ENCODE data around the gene ACTN1. TPM values are rescaled to one million over a fixed set of nuclear protein-coding genes. Genes with fewer than 3 reads are reported as not detected.

ACTN1 gene
- total and polyA plus RNA-seq, 2 of the 8 experiments (the other 6 are each of a cell fraction or from before 2014, with no cell fraction given), result 236 to 262 TPM

DNA sequence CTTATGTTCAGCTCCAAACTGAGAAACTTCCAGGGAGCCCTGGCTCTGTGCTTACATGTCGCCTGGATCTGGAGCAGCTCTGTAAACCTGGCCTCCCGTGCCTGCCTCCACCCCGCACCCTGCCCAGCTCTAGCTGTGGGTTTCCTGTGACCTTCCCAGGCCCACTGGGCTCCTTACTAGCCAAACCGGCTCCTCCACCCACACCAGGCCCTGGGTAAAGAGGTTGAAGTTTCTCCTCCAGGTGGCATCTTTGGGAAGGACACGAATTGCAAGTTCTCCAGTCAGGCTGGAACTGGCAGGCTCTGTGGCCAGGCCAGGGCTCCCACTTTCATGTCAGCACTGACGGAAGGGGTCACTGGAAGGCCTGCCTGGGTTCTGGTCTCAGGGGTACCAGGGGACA, 125.4 kb downstream of the ACTN1 start:
- no peak overlapping the region for H3K23ac ChIP-seq (ENCODE audit: insufficient read length)
- no peak overlapping the region for H2BK12ac ChIP-seq (ENCODE audit: low read depth, low read length)
- ChIA-PET CTCF (ENCODE audit: partially characterized antibody) (interaction anchor here (1.1 to 2.3 kb wide), 5 partner anchors 8 to 607 kb away, joined by 3 to 9 read pairs (median 5); no protein-coding TSS in a partner anchor), POLR2A (ENCODE audit: partially characterized antibody) (no interaction called here)
- H4K5ac ChIP-seq (ENCODE audit: insufficient read length, low read depth, low read length), result no peak overlapping the region
- H3K27ac ChIP-seq (ENCODE audit: low read depth, low read length), result no peak overlapping the region
- TF ChIP-seq, protein P1, sequence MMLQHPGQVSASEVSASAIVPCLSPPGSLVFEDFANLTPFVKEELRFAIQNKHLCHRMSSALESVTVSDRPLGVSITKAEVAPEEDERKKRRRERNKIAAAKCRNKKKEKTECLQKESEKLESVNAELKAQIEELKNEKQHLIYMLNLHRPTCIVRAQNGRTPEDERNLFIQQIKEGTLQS (IDR thresholded peaks at IDR 0.05; ENCODE audit: insufficient read depth, low read depth, low read length), result no peak
- TF ChIP-seq RBBP5 (IDR thresholded peaks at IDR 0.05; ENCODE audit: borderline replicate concordance, low read depth, low read length), result no peak
- TF ChIP-seq, protein P2, sequence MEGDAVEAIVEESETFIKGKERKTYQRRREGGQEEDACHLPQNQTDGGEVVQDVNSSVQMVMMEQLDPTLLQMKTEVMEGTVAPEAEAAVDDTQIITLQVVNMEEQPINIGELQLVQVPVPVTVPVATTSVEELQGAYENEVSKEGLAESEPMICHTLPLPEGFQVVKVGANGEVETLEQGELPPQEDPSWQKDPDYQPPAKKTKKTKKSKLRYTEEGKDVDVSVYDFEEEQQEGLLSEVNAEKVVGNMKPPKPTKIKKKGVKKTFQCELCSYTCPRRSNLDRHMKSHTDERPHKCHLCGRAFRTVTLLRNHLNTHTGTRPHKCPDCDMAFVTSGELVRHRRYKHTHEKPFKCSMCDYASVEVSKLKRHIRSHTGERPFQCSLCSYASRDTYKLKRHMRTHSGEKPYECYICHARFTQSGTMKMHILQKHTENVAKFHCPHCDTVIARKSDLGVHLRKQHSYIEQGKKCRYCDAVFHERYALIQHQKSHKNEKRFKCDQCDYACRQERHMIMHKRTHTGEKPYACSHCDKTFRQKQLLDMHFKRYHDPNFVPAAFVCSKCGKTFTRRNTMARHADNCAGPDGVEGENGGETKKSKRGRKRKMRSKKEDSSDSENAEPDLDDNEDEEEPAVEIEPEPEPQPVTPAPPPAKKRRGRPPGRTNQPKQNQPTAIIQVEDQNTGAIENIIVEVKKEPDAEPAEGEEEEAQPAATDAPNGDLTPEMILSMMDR (IDR thresholded peaks at IDR 0.05; ENCODE audit: control extremely low read depth in 1 of 3, insufficient read depth in 1 of 3, low read depth in 1 of 3, low read length in 3 of 3), result peak in 1 of 3 experiments; percentile 19; a peak in 1 of 4 replicates
- TF ChIP-seq RAD21 (IDR thresholded peaks at IDR 0.05 in 1 of 2, conservative IDR thresholded peaks at IDR 0.05 in 1 of 2; ENCODE audit: low read depth in 2 of 2, low read length in 2 of 2), result peak in 1 of 2 experiments; percentile 37; a peak in 2 of 4 replicates
- no peak for TF ChIP-seq CTBP2 (IDR thresholded peaks at IDR 0.05; ENCODE audit: borderline replicate concordance, insufficient read depth, insufficient read length, low read length)
- no peaks in the 10 kb centered on the region for H3K79me1 ChIP-seq (ENCODE audit: low read depth, low read length)
- H2BK15ac ChIP-seq (ENCODE audit: low read length), result no peak overlapping the region; the same call in 1 of the 2 replicates
- peak in 1 of 2 experiments; percentile 44 for DNase-seq (ENCODE audit: low read depth in 1 of 2, low spot score in 2 of 2)
- no peak overlapping the region for H2BK20ac ChIP-seq (ENCODE audit: low read length)
- H3K4me1 ChIP-seq (replicated peaks in 1 of 4; ENCODE audit: control insufficient read depth in 3 of 4, insufficient read depth in 4 of 4, low read length in 3 of 4), result peaks cover 0 to 6% (median 0%) of the 10 kb centered on the region in 4 experiments; a peak in 1 of 7 replicates
- no peak overlapping the region for H3K56ac ChIP-seq (replicated peaks; ENCODE audit: insufficient read length, low read depth, low read length)
- no peak overlapping the region for H3K4me2 ChIP-seq (ENCODE audit: insufficient read depth in 1 of 2, low read depth in 2 of 2, low read length in 2 of 2)
- no peak overlapping the region for H2AFZ ChIP-seq (ENCODE audit: low read length)
- H3K9ac ChIP-seq (replicated peaks in 1 of 4; ENCODE audit: extremely low read depth in 1 of 4, low read depth in 3 of 4, low read length in 3 of 4), result no peak overlapping the region
- H4K8ac ChIP-seq (ENCODE audit: extremely low read depth, insufficient read depth, low read length), result peak overlapping the region; percentile 7; the same call in 1 of the 2 replicates
- no peak overlapping the region for H2BK5ac ChIP-seq (ENCODE audit: low read depth, low read length)
- H3K4ac ChIP-seq (replicated peaks; ENCODE audit: insufficient read length, low read depth, low read length), result no peak overlapping the region
- H3K36me3 ChIP-seq (ENCODE audit: control insufficient read depth in 2 of 4, insufficient read depth in 4 of 4, low read length in 3 of 4), result no peaks in the 10 kb centered on the region
- H3K4me3 ChIP-seq (ENCODE audit: extremely low read depth in 1 of 4, insufficient read depth in 2 of 4, low read depth in 3 of 4, low read length in 4 of 4), result no peak overlapping the region
- no peak overlapping the region for H2BK120ac ChIP-seq (replicated peaks; ENCODE audit: low read depth, low read length)
- WGBS, 2 experiments (ENCODE audit: extremely low coverage in 1 of 2, insufficient coverage in 1 of 2, insufficient read length in 1 of 2, insufficient replicate concordance in 2 of 2, low coverage in 1 of 2, low lambda C conversion rate in 2 of 2, missing lambda C conversion rate in 1 of 2), result 86% methylated on average over 6 of the region's 6 CpGs; no CpG with 5 or more reads in 1 of the 2 experiments
- H3K14ac ChIP-seq (ENCODE audit: insufficient read length), result no peak overlapping the region
- no peak overlapping the region; the same call in 1 of the 2 replicates for H3K18ac ChIP-seq (ENCODE audit: extremely low read depth, low read length)
- peaks cover 2% of the 10 kb centered on the region; the same call in 1 of the 2 replicates for H3K23me2 ChIP-seq (ENCODE audit: low read depth, low read length)
- FAIRE-seq, result no peak
- no peaks in the 10 kb centered on the region for H3K27me3 ChIP-seq (replicated peaks in 1 of 4; ENCODE audit: control insufficient read depth in 3 of 4, extremely low read depth in 1 of 4, insufficient read depth in 3 of 4, low read length in 3 of 4)
- H4K91ac ChIP-seq (replicated peaks; ENCODE audit: insufficient read length, low read length), result no peak overlapping the region
- no peaks in the 10 kb centered on the region for H4K20me1 ChIP-seq (replicated peaks in 1 of 2; ENCODE audit: control insufficient read depth in 1 of 2, insufficient read depth in 2 of 2, low read length in 2 of 2)
- no peak overlapping the region for H2AK5ac ChIP-seq (ENCODE audit: low read depth, low read length)
- H3K9me3 ChIP-seq (ENCODE audit: insufficient read depth in 2 of 2, low read depth in 1 of 2, low read length in 1 of 2), result no peaks in the 10 kb centered on the region
- H3K79me2 ChIP-seq (ENCODE audit: control insufficient read depth in 1 of 2, insufficient read depth in 2 of 2, low read length in 2 of 2), result no peaks in the 10 kb centered on the region

Measured in H1 (cell line).